Measurements from ENCODE around the gene KANSL1L.

- TF ChIP-seq CTCF (IDR thresholded peaks at IDR 0.05) (no peak), JUN (IDR thresholded peaks at IDR 0.05) (no peak), SMC3 (IDR thresholded peaks at IDR 0.05) (no peak), POLR2A (IDR thresholded peaks at IDR 0.05; ENCODE audit: low read length) (no peak), KDM1A (IDR thresholded peaks at IDR 0.05; ENCODE audit: low read depth) (no peak), RFX5 (IDR thresholded peaks at IDR 0.05) (no peak), HMGXB4 (CRISPR knock-in tag; IDR thresholded peaks at IDR 0.05; ENCODE audit: borderline replicate concordance) (no peak), POLR2AphosphoS2 (conservative IDR thresholded peaks at IDR 0.05; ENCODE audit: low read length) (no peak), MYC (IDR thresholded peaks at IDR 0.05; ENCODE audit: borderline replicate concordance, low read length) (no peak), USF2 (IDR thresholded peaks at IDR 0.05) (no peak), RAD21 (conservative IDR thresholded peaks at IDR 0.05 in 1 of 2, IDR thresholded peaks at IDR 0.05 in 1 of 2) (no peak), SREBF2 (IDR thresholded peaks at IDR 0.05) (no peak), FOSL2 (IDR thresholded peaks at IDR 0.05) (no peak), FOSL2 (CRISPR knock-in tag; IDR thresholded peaks at IDR 0.05) (no peak)
These were observed 121.4 kb downstream of the KANSL1L start for GRCh38 chr2:210049831-210050230.

Measured in A549 (cell line).